Ovary (tissue), 3 donors: ENCODE measurements around the gene P2RY6.

ENCODE experiments used
- POLR2A ChIP-seq: fragments of 450-650 bp; IDR thresholded peaks from one replicate; pipeline ENCODE4 v1.6.1; 2017; ENCODE audit warnings: antibody characterized with exemption, mild to moderate bottlenecking, moderate library complexity
- TF ChIP-seq, protein P1 (sequence below), 3 donors: fragments of 450-650 bp in 2 of 3; fragments of 200-600 bp in 1 of 3; IDR thresholded peaks; one replicate each; pipeline versions ENCODE4 v1.5.1 to v1.8.0; 2016 to 2022; ENCODE audit warnings: antibody characterized with exemption in 3 of 3, mild to moderate bottlenecking in 1 of 3
- donor health status: DM: no; HTN: no; CAD: no.

DNA sequence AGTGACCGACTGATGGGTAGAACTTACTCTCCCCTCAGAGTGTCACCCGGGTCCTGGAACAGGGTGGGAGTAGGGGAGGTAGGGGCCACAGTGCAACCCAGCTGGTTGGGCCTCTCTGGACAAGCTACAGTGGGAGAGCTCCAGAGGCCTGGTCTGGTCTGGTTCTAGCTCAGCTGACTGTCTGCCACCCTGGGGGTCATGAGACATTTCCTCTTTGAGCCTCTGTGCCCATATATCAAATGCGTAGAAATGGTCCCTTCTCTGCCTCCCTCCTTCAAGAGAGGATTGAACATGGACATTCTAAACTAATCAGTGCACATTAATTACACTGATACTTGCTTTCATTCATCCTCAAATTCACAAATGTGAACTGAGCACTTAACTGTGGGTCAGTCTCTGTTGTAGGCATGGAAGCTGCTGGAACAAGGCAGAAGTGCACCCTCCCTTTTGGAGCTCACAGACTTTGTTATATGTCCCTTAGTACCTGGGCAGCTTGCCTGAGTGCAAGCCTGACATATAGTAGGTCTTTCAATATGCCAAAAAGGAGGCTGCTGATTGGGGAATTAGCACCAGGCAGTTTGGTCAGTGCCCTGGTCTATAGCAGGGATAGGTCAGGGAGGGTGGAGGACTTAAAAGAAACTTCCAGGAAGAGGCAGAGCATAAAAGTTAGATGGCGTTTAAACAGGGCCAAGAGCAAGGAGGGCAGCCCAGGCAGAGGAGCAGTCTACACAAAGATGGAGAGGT is 61.7 kb downstream of the P2RY6 start:
- TF ChIP-seq, protein P1, sequence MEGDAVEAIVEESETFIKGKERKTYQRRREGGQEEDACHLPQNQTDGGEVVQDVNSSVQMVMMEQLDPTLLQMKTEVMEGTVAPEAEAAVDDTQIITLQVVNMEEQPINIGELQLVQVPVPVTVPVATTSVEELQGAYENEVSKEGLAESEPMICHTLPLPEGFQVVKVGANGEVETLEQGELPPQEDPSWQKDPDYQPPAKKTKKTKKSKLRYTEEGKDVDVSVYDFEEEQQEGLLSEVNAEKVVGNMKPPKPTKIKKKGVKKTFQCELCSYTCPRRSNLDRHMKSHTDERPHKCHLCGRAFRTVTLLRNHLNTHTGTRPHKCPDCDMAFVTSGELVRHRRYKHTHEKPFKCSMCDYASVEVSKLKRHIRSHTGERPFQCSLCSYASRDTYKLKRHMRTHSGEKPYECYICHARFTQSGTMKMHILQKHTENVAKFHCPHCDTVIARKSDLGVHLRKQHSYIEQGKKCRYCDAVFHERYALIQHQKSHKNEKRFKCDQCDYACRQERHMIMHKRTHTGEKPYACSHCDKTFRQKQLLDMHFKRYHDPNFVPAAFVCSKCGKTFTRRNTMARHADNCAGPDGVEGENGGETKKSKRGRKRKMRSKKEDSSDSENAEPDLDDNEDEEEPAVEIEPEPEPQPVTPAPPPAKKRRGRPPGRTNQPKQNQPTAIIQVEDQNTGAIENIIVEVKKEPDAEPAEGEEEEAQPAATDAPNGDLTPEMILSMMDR (IDR thresholded peaks at IDR 0.05), result no peak
- no peak for TF ChIP-seq POLR2A
